Fibroblast of peridontal ligament (primary cell): ENCODE data around the gene SNRPB.
"Not testable (repeated sequence)": the region's sequence is repeated elsewhere in the genome, so short reads cannot be mapped to it uniquely, and the experiment has no call there.

Experiments used
- DNase-seq: peaks from one replicate; pipeline ENCODE4 v3.0.0-alpha.2; 2010; ENCODE audit errors: extremely low read depth

Gene SNRPB

DNA sequence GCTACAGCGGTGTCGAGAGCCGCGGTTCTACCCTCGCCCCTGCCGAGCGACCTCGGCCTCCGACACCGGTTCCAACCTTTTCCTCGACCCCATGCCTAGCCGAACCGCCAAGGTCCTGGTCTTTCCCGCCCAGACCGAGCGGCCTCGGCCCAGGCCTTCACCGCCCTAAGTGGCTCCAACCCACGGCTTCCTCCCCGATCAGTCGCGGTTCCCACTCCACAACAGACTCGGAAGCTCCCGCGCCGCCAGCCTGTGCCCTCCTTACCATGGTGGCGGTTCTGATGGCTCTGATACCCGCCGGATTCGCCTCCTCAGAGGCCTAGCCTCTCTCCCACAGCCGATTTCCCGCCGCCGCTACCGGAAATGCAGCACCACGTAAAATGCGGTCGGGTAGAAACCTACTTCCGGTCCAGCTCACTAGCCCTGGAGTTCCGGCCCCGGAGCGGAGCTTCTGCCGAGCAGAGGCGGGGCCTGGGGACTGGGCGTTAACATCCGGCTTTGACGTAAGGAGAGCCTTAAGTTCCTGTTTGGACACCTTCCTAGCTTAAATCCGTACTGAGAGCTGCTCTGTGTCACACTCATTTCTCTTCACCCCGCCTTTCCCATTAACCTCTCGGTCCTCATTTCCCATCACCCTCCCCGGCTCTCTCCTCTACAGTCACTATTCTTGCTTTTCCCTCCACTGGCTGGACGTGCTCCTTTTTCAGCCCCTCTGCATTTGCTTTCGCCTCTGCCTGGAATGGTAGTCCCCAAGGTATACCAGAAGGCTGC is at the start of gene SNRPB:
TSS of gene SNRPB (minus strand) at position 367 of the 771 bp plus-strand sequence. CDS start at position 268, 99 bp downstream.
- DNase-seq: peak; percentile 99

DNA sequence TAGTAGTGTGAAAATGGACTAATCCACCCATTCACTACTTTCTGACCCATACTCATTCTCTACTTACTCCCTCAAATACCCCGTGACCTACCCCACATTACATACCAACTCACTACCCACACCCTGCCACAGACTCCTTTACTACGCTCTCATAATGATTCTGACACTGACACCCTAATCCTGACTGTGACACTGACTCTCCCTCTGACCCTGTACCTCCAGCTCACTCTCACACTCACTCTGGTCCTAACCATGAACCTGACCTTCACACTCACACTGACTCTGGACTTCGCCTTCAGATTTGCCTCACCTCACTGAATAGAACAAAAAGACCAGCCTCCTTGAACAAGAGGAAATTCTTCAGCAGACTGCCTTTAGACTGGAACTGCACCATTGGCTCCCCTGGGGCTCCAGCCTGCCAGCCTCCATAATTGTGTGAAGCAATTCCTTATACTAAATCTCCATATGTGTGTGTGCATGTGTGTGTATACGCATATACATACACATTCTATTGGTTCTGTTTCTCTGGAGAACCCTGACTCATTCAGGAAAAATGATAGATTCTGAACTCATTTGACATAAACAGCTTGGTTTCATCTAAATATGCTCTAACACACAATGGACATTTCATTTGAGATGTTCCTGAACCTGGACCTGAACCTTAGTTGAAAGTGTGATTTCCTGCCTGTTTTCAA is 48.7 kb upstream of the SNRPB start:
- DNase-seq: peak; percentile 82

DNA sequence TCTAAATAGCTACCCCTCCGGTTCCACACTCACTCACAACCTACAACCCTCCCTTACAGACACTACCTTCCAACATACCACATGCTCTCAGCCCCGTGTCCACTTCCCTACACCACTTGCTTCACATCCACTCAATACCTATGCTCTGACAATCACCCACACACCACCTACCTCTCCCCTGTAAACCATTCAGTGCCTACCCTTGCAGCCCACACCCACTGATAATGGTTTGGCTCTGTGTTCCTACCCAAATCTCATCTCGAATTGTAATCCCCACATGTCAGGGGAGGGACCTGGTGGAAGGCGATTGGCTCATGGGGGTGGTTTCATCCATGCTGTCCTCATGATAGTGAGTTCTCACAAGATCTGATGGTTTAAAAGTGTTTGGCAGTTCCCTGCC is 48.0 kb upstream of the SNRPB start:
- no peak for DNase-seq

DNA sequence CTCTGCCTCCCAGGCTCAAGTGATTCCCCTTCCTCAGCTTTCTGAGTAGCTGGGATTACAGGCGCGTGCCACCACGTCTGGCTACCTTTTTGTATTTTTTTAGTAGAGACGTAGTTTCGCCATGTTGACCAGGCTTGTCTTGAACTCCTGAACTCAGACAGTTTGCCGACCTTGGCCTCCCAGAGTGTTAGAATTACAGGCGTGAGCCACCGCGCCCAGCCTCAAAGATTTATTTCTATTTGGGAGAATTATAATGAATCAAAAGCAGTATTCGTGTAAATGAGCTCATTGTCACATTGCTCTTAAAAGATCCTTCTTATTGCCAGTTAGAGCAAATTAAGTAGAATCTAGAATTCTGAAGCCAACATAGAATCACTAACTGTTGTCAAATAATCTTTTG is 47.5 kb upstream of the SNRPB start:
- no peak for DNase-seq

DNA sequence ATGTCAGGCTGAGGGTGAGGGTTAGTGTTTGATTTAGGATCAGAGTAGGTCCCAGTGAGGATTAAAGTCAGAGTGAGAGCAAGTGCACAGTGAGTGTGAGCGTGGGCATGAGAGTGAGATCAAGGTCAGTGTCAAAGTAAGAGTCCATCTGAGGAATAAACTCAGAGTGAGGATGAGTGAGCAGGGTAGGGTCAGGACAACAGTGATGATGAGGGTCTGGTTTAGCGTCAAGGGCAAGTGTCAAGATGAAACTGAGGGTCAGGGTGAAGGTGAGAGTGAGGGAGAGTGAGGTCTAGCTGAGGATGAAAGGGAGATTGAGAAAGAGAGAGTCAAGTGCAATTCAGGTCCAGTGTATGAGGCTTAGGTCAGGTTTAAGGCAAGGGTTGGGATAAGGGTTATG is 45.8 kb upstream of the SNRPB start:
- DNase-seq: no peak

DNA sequence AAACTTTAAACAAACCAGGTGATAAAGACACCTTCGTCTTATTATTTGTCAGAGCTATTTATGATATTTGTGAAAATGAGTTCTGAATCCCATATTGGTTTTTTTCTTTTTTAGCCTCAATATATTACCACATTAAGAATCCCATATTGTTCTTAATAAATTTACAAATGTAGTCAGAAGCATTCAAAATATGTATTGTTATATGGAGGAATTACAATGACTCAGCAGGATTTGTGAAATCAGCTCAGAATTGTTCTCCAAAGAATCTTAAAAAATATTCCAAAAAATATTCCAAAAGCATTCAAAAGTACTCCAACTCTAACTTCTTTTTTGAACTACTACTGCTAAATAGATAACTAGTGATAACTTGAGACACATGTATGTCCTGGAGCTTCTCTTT is 44.6 kb upstream of the SNRPB start:
- peak; percentile 49 for DNase-seq

DNA sequence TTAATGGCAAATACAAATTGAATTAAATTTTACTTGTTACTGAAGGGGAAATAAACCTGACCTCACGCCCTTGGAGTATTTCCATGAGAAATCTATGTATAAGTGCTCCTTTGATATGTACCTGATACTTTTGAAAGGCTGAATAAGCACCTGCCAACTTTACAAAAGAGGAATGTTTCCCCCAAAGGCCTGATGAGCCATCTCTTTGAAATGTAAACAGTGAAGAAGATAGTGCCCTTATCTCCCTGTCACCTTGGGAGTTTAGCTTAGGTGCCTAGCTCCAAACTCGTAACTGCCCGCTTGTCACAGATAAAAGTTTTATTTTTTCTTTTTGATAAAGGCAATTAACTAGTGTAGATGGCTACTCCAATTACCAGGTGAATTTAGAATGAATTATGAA is 39.2 kb upstream of the SNRPB start:
- DNase-seq: no peak

DNA sequence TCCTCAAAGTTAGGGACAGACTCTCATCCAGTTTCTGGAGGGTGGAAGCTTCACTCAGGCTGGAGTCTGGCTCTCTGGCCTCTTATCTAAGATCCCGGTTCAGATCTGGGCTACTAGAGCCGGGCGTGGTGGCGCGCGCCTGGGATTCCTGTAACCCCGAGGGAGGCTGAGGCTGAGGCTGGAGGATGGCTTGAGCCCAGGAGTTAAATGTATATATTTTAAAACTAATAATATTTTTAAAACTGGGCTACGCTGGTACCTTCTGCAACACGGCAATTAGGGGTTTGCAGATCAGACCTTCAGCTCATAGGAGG is 38.8 kb upstream of the SNRPB start:
- no peak for DNase-seq

DNA sequence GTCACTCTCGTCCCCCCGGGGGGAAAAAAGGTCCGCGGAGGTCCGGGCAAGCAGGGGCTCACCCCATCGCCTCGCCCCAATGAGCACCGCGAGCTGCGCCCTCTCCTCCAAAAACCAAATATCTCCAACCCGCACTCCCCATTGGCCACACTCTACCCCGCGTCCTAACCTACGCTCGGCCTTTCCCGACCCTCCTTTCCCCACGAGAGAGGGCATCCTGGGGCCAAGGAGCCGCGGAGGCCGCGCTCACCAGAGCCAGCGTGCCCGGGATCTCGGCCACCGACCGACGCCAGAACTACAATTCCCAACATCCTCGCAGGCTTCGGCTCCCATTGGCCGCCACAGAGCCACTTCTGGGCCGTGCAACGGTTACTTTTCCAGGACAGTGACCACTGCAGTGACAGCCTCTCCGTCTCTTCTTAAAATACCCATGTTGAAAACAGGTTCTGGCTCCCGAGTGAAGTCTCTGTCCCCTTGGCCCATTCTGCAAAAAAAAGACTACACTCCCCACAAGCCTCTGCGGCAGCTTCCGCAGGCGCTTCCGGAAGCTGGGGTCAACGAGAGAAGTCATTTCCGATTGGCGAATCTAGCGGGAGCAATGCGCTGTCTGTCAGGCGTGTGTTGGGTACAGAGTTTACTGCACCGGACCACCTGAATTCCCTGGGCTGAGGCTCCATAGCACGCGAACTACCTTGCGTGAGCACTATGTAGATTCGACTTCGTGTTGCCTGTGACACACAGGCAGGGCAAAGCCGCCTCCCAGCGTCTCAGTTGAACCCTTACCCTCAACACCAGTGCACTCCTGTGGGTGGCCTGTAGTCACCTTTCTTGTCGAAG is 38.3 kb upstream of the SNRPB start, which contains the start of gene ZNF343:
TSS of gene ZNF343 (minus strand) at position 285 of the 837 bp plus-strand sequence. CDS start 15,020 bp downstream, outside the sequence.
- peak; percentile 78 for DNase-seq

DNA sequence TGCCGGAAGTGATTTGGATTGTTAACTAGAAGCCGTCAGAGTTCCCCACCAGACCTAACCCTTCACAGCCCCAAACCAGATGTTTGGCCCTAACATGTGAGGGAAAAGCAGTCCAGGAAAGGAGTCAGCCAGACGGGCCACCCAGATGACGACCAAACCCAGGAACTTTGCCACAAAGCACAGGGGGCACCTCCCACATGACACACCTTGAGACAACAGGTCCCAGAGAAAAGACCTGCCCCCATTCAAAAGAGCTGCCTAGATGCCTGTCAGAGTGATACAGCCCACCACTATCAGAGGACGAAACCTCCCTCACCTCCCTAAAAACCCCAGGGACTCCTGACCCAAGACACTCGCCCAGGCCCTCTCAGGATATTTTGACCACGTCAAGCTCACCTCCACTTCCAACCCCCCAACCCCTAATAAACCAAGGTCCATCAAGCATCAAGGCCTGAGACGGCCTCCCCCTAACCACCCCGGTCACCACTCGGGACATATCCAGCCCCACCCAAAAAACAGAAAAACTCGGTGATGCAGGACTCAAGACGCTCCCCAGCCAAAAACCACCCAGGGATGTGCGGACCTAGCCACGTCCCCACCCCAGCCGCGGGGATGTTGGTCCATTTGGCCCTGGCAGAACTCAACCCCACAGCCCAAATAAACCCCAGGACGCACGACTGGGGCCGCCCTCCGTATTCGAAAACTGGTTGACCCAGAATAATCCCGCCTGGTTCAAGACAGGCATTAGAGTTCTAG is 37.5 kb upstream of the SNRPB start:
- DNase-seq: peak; percentile 55

DNA sequence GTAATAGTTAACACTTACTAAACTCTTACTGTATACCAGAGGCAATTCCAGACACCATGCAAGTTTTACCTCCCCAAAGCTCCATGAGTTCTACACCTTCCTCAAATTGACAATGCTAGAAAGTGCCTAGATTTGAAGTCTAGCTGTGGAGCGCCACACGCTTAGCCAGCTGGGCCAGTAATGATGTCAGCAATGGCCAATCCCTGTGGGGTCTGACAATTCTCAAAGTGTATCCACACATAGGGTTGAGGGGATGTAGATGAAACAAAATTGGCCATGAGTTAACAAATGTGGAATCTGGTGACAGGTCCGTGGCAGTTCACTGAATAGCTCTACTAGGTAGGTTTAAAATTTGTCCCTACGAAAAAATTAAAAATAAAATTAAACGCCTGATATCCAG is 36.9 kb upstream of the SNRPB start:
- DNase-seq: peak; percentile 25

DNA sequence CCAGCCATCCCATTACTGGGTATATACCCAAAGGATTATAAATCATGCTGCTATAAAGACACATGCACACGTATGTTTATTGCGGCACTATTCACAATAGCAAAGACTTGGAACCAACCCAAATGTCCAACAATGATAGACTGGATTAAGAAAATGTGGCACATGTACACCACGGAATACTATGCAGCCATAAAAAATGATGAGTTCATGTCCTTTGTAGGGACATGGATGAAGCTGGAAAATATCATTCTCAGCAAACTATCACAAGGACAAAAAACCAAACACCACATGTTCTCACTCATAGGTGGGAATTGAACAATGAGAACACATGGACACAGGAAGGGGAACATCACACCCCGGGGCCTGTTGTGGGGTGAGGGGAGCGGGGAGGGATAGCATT is 35.8 kb upstream of the SNRPB start:
- DNase-seq: not testable (repeated sequence)

DNA sequence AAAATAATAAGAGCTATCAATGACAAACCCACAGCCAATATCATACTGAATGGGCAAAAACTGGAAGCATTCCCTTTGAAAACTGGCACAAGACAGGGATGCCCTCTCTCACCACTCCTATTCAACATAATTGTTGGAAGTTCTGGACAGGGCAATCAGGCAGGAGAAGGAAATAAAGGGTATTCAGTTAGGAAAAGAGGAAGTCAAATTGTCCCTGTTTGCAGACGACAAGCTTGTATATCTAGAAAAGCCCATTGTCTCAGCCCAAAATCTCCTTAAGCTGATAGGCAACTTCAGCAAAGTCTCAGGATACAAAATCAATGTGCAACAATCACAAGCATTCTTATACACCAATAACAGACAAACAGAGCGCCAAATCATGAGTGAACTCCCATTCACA is 34.2 kb upstream of the SNRPB start:
- DNase-seq: not testable (repeated sequence)

DNA sequence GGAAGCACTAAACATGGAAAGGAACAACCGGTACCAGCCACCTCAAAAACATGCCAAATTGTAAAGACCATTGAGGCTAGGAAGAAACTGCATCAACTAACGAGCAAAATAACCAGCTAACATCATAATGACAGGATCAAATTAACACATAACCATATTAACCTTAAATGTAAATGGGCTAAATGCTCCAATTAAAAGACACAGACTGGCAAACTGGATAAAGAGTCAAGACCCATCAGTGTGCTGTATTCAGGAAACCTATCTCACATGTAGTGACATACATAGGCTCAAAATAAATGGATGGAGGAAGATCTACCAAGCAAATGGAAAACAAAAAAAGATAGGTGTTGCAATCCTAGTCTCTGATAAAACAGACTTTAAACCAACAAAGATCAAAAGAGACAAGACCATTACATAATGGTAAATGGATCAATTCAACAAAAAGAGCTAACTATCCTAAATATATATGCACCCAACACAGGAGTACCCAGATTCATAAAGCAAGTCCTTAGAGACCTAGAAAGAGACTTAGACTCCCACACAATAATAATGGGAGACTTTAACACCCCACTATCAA is 32.3 kb upstream of the SNRPB start:
- not testable (repeated sequence) for DNase-seq

DNA sequence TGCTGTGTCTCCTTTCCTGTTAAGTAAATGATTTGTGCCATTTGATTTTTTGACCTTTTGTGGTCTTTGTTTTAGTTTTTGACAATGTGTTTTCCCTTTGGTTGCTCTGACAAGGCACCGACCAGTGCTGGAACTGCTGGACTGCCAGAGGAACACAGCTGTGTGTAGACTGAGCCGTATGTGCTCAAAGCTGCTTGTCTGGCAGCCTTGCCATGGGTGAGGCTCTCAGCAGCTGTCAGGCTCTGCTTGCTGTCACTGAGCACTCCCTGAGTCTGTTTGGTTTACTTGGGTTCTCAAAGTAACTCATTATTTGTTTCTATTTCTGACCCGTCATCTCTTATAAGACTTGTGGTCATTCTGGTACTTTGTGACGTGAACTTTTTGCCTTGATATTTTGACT is 15.1 kb upstream of the SNRPB start:
- no peak for DNase-seq

DNA sequence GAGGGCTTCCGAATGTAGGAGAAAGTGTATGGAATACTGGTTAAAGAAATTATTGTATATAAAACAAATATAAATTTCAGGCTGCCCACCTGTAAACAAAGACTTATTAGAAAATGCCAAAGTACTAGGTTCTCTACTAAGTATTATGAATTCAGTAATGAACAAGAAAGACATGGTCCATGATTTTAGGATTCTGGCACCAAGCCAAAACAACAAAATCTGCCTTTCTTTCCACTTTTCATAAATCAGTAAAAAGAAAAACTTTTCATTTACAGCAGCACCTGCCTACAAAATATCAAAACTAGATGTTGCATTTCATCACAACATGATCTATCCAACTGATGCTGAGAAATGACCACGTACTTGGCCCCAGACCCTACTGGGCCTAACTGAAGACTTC is 14.5 kb upstream of the SNRPB start:
- no peak for DNase-seq

DNA sequence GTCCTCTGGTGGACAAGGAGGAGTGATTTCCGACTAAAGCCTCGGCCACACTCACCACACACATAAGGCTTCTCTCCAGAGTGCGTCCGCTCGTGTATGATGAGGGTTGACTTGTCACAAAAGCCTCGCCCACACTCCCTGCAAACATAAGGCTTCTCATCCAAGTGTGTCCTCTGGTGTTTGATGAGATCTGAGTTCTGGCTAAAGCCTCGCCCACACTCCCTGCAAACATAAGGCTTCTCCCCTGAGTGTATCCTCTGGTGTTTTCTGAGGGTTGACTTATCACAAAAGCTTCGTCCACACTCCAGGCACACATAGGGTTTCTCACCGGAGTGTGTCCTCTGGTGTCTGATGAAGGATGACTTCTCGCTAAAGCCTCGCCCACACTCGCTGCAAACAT is 12.9 kb upstream of the SNRPB start:
- DNase-seq: no peak

DNA sequence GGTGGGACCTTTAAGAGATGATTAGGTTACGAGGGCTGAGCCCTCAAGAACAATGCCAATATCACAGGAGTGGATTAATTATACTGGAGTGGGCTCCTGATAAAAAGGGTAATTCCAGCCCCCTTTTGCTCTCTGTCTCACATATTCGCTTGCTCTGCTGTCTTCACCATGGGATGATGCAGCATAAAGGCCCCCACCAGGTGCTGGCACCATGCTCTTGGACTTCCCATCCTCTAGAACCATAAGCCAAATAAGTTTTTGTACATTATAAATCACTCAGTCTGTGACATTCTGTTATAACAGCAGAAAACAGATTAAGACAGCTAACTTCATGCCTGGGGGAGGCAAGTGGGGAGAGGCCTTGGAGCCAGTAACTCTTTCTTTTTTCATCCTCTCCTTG is 9.8 kb upstream of the SNRPB start:
- no peak for DNase-seq

DNA sequence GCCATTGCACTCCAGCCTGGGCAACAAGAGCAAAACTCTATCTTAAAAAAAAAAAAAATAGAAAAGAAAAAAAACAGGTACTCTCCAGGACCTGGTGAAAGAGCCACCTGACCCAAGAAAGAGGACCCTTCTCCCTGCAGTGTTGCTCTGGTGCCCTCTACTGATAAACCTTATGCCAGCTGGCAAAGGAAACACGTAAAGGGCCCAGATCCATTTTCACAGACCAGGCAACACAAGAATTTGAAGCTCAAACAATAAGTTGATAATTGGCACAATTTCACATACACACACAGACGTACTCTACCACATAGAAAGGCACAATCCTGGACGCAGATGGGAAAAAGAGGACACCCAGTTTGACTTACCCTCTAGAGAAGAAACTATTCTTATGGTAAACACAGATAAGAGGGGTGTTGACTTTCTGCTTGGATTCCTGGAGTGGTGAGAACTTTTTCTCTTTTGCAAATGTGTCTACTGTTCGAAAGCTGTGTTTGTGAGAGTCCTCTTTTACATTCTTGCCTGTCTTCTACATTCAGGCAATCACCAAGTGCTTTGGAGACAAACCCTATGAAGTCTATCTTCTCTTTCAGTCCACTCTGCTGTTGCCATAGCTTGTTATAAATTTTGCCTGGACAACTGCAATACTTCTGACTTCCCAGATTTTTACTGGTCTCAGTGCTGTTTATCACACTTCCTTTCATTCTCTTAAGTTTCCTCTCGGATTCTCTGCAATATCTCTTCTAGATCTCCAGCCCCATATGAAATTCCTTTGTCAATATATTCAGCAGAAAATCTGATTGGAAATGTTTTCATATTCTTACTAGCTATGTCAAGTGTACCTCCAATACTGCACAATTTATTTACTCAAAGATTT is 6.4 kb upstream of the SNRPB start:
- no peak for DNase-seq
